ENCODE results near the gene SF3B6. TPM values are rescaled to one million over a fixed set of nuclear protein-coding genes. Genes with fewer than 3 reads are reported as not detected.
A peak's percentile ranks its signal among the peaks of the same experiment; 100 is the strongest.

Gene SF3B6
- polyA plus RNA-seq, 2 of the 4 experiments (the other 2 are of a cell fraction), result 244 to 315 TPM

DNA sequence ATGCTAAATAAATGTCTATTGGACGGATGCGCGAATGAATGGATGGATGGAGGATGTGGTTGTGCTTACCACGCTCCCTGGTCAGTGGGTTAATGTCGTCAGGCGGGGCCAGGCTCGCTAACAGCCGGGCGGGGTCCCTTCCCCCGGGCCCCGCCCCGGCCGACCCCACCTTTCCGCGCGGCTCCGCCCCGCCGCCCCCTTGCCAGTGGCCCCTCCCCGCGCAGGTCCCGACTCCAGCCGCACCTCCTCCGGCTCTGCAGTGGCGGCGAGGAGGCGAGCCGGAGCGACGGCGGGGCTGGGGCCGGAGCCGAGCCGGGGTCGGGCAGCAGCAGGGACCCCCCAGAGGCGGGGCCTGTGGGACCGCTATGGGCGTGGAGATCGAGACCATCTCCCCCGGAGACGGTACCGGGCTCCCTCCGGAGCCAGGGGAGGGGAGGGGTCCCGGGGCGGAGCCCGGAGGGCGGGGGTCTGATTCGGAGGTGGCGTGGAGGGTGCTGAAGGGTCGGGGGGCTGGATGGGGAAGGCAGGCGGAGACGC, 26.6 kb downstream of the SF3B6 start, which contains the start of gene FKBP1B (continued):
- TF ChIP-seq, protein P1, sequence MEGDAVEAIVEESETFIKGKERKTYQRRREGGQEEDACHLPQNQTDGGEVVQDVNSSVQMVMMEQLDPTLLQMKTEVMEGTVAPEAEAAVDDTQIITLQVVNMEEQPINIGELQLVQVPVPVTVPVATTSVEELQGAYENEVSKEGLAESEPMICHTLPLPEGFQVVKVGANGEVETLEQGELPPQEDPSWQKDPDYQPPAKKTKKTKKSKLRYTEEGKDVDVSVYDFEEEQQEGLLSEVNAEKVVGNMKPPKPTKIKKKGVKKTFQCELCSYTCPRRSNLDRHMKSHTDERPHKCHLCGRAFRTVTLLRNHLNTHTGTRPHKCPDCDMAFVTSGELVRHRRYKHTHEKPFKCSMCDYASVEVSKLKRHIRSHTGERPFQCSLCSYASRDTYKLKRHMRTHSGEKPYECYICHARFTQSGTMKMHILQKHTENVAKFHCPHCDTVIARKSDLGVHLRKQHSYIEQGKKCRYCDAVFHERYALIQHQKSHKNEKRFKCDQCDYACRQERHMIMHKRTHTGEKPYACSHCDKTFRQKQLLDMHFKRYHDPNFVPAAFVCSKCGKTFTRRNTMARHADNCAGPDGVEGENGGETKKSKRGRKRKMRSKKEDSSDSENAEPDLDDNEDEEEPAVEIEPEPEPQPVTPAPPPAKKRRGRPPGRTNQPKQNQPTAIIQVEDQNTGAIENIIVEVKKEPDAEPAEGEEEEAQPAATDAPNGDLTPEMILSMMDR (IDR thresholded peaks at IDR 0.05), result no peak
- TF ChIP-seq SREBF2 (IDR thresholded peaks at IDR 0.05) (no peak), TFCP2L1 (CRISPR knock-in tag; IDR thresholded peaks at IDR 0.05) (no peak)

GRCh38 chr2:24048769-24049484, 27.2 kb downstream of the SF3B6 start:
- no peak for DNase-seq (ENCODE audit: low read depth in 1 of 2, low spot score in 1 of 2)
- WGBS (ENCODE audit: missing lambda C conversion rate), result 24% methylated on average over 23 of the region's 23 CpGs
- peak overlapping the region; percentile 78 to 86 for H3K27ac ChIP-seq

DNA sequence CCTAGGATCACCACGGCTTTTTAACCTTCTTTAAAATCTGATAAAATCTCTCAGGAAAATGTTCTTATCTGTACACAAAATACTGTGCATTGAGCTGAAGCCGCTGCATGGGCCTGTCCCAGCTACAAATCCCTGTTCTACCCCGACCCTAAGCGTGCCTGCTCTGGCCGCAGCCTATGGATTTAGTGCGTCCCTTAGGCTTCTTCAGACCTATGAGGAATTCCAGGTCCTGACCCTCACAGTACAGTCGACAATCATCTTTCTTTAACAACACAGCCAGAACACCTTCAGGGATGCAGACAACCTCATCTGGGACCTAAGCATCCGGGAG, 28.5 kb downstream of the SF3B6 start:
- TF ChIP-seq NR3C1 (IDR thresholded peaks at IDR 0.05) (no peak), RARB (CRISPR knock-in tag; IDR thresholded peaks at IDR 0.05) (no peak), KDM1A (IDR thresholded peaks at IDR 0.05; ENCODE audit: low read depth) (no peak), POLR2AphosphoS2 (conservative IDR thresholded peaks at IDR 0.05; ENCODE audit: low read length) (no peak), SREBF2 (IDR thresholded peaks at IDR 0.05) (no peak), NFE2L2 (conservative IDR thresholded peaks at IDR 0.05; ENCODE audit: low read length) (no peak), RFX5 (IDR thresholded peaks at IDR 0.05) (no peak), SMC3 (IDR thresholded peaks at IDR 0.05) (no peak), GATA3 (IDR thresholded peaks at IDR 0.05; ENCODE audit: borderline replicate concordance) (no peak)
- Histone ChIP-seq H3K9me3 (no peaks in the 10 kb centered on the region), H3K4me3 (no peak overlapping the region), H3K27ac (peak overlapping the region; percentile 44 to 71; a peak in 5 of 6 replicates), H3K4me2 (peak overlapping the region; percentile 63), H3K4me1 (peaks cover 24% of the 10 kb centered on the region)
- POLR2A ChIA-PET, result interaction anchor here (0.6 to 1.8 kb wide), 13 partner anchors 11 to 121 kb away, joined by 3 to 27 read pairs (median 5); partner anchors contain the start of genes ATAD2B, SF3B6, TP53I3 and UBXN2A
- ATAC-seq (peak; percentile 5 to 18; a peak in 5 of 6 replicates), DNase-seq (ENCODE audit: low read depth in 1 of 2, low spot score in 1 of 2) (no peak), FAIRE-seq (no peak)
- CTCF ChIA-PET, result interaction anchor here (0.9 to 1.8 kb wide), 6 partner anchors 8 to 121 kb away, joined by 3 to 7 read pairs (median 5); partner anchors contain the start of genes ATAD2B and TP53I3
- 57% methylated on average over 8 of the region's 8 CpGs for WGBS (ENCODE audit: missing lambda C conversion rate)

More at GRCh38 chr2:24048769-24049484, 27.2 kb downstream of the SF3B6 start:
- no peak for ATAC-seq
- TF ChIP-seq HOXB13 (CRISPR knock-in tag; IDR thresholded peaks at IDR 0.05; ENCODE audit: low read depth), result no peak
- TF ChIP-seq EHMT2 (IDR thresholded peaks at IDR 0.05; ENCODE audit: low read depth), result no peak
- no peak for TF ChIP-seq ZNF302 (CRISPR knock-in tag; IDR thresholded peaks at IDR 0.05)
- TF ChIP-seq, protein P2, sequence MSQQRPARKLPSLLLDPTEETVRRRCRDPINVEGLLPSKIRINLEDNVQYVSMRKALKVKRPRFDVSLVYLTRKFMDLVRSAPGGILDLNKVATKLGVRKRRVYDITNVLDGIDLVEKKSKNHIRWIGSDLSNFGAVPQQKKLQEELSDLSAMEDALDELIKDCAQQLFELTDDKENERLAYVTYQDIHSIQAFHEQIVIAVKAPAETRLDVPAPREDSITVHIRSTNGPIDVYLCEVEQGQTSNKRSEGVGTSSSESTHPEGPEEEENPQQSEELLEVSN (IDR thresholded peaks at IDR 0.05; ENCODE audit: borderline replicate concordance, low read depth), result no peak
- TF ChIP-seq POLR2A (IDR thresholded peaks at IDR 0.05; ENCODE audit: low read length), result no peak
- no peak for TF ChIP-seq HEYL (CRISPR knock-in tag; IDR thresholded peaks at IDR 0.05)
- no peak for TF ChIP-seq EP300 (IDR thresholded peaks at IDR 0.05)
- TF ChIP-seq RARB (CRISPR knock-in tag; IDR thresholded peaks at IDR 0.05), result no peak
- TF ChIP-seq ATOH8 (CRISPR knock-in tag; IDR thresholded peaks at IDR 0.05; ENCODE audit: low read depth), result no peak
- no peak for TF ChIP-seq RCOR1 (IDR thresholded peaks at IDR 0.05; ENCODE audit: low read depth, low read length)
- no peak for TF ChIP-seq HOXB5 (CRISPR knock-in tag; IDR thresholded peaks at IDR 0.05)
- no peak for TF ChIP-seq RNF2 (IDR thresholded peaks at IDR 0.05; ENCODE audit: borderline replicate concordance, low read depth)
- TF ChIP-seq FOSB (CRISPR knock-in tag; IDR thresholded peaks at IDR 0.05), result no peak
- no peak for TF ChIP-seq HOXA7 (CRISPR knock-in tag; IDR thresholded peaks at IDR 0.05)
- no peak for TF ChIP-seq CHD2 (IDR thresholded peaks at IDR 0.05; ENCODE audit: low read length, partially characterized antibody)
- Histone ChIP-seq H3K4me1 (peaks cover 24% of the 10 kb centered on the region), H3K4me3 (peak overlapping the region; percentile 76), H3K4me2 (peak overlapping the region; percentile 89), H3K9me3 (no peaks in the 10 kb centered on the region)
- no peak for FAIRE-seq
- ChIA-PET CTCF (interaction anchor here (0.6 to 5.2 kb wide), 7 partner anchors 11 to 278 kb away, joined by 3 to 30 read pairs (median 4); partner anchors contain the start of gene ATAD2B), POLR2A (interaction anchor here (1.0 to 2.8 kb wide), 3 partner anchors 27 to 122 kb away, joined by 5 to 8 read pairs (median 7); partner anchors contain the start of genes ATAD2B, SF3B6 and TP53I3)
